ENCODE measurements around the gene C19orf25.

- TF ChIP-seq CTCF (conservative IDR thresholded peaks at IDR 0.05 in 1 of 2, IDR thresholded peaks at IDR 0.05 in 1 of 2; ENCODE audit: low read depth in 1 of 2, low read length in 2 of 2) = no peak
- TF ChIP-seq EZH2 (IDR thresholded peaks at IDR 0.05; ENCODE audit: low read length, missing control alignments) = no peak
Observed at GRCh38 chr19:1441677-1442438, 37.2 kb downstream of the C19orf25 start.
